Smooth muscle cell (in vitro differentiated cells): ENCODE measurements around the gene VWA2. TPM values are rescaled to one million over a fixed set of nuclear protein-coding genes. Genes with fewer than 3 reads are reported as not detected.
A peak's percentile ranks its signal among the peaks of the same experiment; 100 is the strongest.

ENCODE experiments used
- DNase-seq: peaks from one replicate; lab custom pipeline; 2025; ENCODE audit not compliant: unreplicated experiment; lab: John Stamatoyannopoulos, UW
- H2AFZ ChIP-seq: fragments of 200-600 bp; sonication (generic); 2 replicates; pipeline ENCODE4 v1.6.0; 2016; ENCODE audit warnings: antibody characterized with exemption, low read depth, mild to moderate bottlenecking
- H3F3A ChIP-seq: fragments of 200-600 bp; sonication (generic); 2 replicates; pipeline ENCODE4 v1.6.0; 2017; ENCODE audit warnings: antibody characterized with exemption, low read depth
- H3K27ac ChIP-seq: fragments of 200-600 bp; sonication (generic); 2 replicates; pipeline ENCODE4 v1.5.1; 2016; ENCODE audit warnings: low read depth, mild to moderate bottlenecking
- H3K27me3 ChIP-seq: fragments of 200-600 bp; sonication (generic); 2 replicates; pipeline ENCODE4 v1.6.1; 2016; ENCODE audit warnings: low read depth, mild to moderate bottlenecking
- H3K36me3 ChIP-seq: fragments of 200-600 bp; sonication (generic); 2 replicates; pipeline ENCODE4 v1.5.1; 2016; ENCODE audit warnings: low read depth
- H3K4me1 ChIP-seq: fragments of 200-600 bp; sonication (generic); 2 replicates; pipeline ENCODE4 v1.5.1; 2016; ENCODE audit warnings: low read depth
- H3K4me2 ChIP-seq: fragments of 200-600 bp; sonication (generic); 2 replicates; pipeline ENCODE4 v1.6.0; 2016; ENCODE audit warnings: mild to moderate bottlenecking
- H3K4me3 ChIP-seq: fragments of 200-600 bp; sonication (generic); 2 replicates; pipeline ENCODE4 v1.5.1; 2016; ENCODE audit warnings: mild to moderate bottlenecking
- H3K79me2 ChIP-seq: fragments of 200-600 bp; sonication (generic); 2 replicates; pipeline ENCODE4 v1.6.0; 2016; ENCODE audit warnings: low read depth, mild to moderate bottlenecking
- H3K9ac ChIP-seq: fragments of 200-600 bp; sonication (generic); 2 replicates; pipeline ENCODE4 v1.6.0; 2016; ENCODE audit warnings: low read depth
- H3K9me3 ChIP-seq: fragments of 200-600 bp; sonication (generic); replicated peaks from 2 replicates; pipeline ENCODE4 v1.5.1; 2016; ENCODE audit warnings: low read depth
- H4K20me1 ChIP-seq: fragments of 200-600 bp; sonication (generic); 2 replicates; pipeline ENCODE4 v1.6.0; 2016; ENCODE audit warnings: low read depth
- WGBS: methylation state at CpG from one replicate; pipeline ENCODE4 v1.1.7; 2016; ENCODE audit warnings: low lambda C conversion rate; 5-methylcytosine and 5-hydroxymethylcytosine counted together
- polyA plus RNA-seq: library from polyadenylated mRNA; unstranded; fragments of >200 nt; fragmentation: Nextera tagmentation; extraction: Ambion mirVana; gene quantifications from 2 replicates; pipeline ENCODE4 v1.2.1, GENCODE V29; 2016
- total RNA-seq: library from RNA; depleted of rRNA; stranded (reverse); fragments of >200 nt; gene quantifications from 2 replicates; pipeline ENCODE4 v1.2.3, GENCODE V29; 2014
- TF ChIP-seq, protein P1 (sequence below): fragments of 200-600 bp; sonication (generic); IDR thresholded peaks from 2 replicates; pipeline ENCODE4 v1.5.1; 2017; ENCODE audit warnings: borderline replicate concordance, mild to moderate bottlenecking, antibody characterized with exemption; ENCODE audit not compliant: insufficient read depth, poor library complexity, severe bottlenecking

VWA2 gene
- total and polyA plus RNA-seq, 2 experiments from 2014 or later: 0.06 to 0.36 TPM

DNA sequence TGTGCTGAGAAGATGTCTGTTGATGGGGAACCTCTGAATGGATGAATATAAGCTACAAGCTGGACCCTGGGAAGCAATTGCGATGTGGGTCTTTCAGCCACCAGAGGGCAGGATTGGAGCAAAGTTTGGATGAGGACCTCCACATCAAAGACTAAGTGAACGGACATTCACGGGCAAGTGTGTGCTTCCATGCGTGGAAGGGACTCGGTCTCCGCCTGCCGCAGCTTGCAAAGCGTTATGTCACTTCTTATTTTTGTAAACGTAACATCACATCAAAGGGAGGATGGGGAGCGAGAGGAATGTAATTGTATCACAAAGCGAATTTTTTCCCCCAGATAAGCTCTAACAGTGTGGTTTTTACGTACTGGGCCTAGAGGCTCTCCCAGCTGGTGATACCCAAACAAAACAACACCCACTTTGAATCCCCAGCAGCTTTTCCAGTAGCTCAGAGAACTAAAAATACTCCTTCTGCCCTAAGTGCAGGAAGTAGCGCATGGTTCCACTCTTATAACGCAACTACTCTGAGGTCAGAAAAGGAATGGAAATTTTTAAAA, 65.0 kb downstream of the VWA2 start:
- Histone ChIP-seq H3K27ac (peak overlapping the region; percentile 9), H3K36me3 (peaks cover 4% of the 10 kb centered on the region), H3K79me2 (no peaks in the 10 kb centered on the region), H3K4me3 (peak overlapping the region; percentile 35), H3K4me2 (peak overlapping the region; percentile 62), H3K27me3 (no peaks in the 10 kb centered on the region), H3K4me1 (no peaks in the 10 kb centered on the region), H3K9ac (no peak overlapping the region), H3F3A (no peaks in the 10 kb centered on the region), H2AFZ (no peak overlapping the region), H3K9me3 (no peaks in the 10 kb centered on the region), H4K20me1 (no peaks in the 10 kb centered on the region)
- 12% methylated on average over 14 of the region's 14 CpGs for WGBS
- DNase-seq: peak; percentile 41
- TF ChIP-seq, protein P1, sequence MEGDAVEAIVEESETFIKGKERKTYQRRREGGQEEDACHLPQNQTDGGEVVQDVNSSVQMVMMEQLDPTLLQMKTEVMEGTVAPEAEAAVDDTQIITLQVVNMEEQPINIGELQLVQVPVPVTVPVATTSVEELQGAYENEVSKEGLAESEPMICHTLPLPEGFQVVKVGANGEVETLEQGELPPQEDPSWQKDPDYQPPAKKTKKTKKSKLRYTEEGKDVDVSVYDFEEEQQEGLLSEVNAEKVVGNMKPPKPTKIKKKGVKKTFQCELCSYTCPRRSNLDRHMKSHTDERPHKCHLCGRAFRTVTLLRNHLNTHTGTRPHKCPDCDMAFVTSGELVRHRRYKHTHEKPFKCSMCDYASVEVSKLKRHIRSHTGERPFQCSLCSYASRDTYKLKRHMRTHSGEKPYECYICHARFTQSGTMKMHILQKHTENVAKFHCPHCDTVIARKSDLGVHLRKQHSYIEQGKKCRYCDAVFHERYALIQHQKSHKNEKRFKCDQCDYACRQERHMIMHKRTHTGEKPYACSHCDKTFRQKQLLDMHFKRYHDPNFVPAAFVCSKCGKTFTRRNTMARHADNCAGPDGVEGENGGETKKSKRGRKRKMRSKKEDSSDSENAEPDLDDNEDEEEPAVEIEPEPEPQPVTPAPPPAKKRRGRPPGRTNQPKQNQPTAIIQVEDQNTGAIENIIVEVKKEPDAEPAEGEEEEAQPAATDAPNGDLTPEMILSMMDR: peak; percentile 84

DNA sequence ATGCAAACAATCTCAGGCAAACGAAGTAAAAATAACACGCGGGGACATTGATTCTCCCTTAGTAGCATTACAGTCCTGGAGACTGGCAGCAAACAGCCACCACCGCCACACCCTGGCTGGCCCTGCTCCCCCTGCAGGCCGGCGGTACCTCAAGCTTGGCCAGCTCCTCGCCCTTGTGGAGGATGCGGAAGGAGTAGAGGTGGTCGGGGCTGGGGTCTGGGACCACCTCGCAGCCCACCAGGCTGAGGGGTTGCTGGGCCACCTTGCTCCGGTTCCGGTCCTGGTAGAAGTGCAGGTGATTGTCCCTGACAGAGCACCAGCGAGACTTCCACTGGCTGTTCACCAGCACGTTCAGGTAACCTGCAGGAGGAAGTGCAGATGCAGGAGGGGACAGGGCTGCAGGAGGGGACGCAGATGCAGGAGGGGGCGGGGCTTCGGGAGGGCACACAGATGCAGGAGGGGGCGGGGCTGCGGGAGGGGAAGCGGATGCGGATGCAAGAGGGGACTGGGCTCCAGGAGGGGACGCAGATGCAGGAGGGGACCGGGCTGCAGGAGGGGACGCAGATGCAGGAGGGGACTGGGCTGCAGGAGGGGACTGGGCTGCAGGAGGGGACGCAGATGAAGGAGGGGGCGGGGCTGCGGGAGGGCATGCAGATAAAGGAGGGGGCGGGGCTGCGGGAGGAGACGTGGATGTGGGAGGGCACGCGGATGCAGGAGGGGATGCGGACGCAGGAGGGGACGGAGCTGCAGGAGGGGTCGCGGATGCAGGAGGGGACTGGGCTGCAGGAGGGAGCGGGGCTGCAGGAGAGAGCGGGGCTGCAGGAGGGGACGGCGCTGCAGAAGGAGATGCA, 65.7 kb downstream of the VWA2 start:
- 17% methylated on average over 26 of the region's 41 CpGs for WGBS
- H3K4me1 ChIP-seq: no peaks in the 10 kb centered on the region
- no peak overlapping the region for H3K9ac ChIP-seq
- no peaks in the 10 kb centered on the region for H3K79me2 ChIP-seq
- H3K9me3 ChIP-seq: no peaks in the 10 kb centered on the region
- no peak overlapping the region for H2AFZ ChIP-seq
- no peaks in the 10 kb centered on the region for H3K27me3 ChIP-seq
- no peaks in the 10 kb centered on the region for H4K20me1 ChIP-seq
- TF ChIP-seq, protein P1: peak; percentile 51
- H3F3A ChIP-seq: no peaks in the 10 kb centered on the region
- no peaks in the 10 kb centered on the region for H3K36me3 ChIP-seq
- H3K27ac ChIP-seq: peak overlapping the region; percentile 9
- peak overlapping the region; percentile 62 for H3K4me2 ChIP-seq
- DNase-seq: no peak
- H3K4me3 ChIP-seq: peak overlapping the region; percentile 35

DNA sequence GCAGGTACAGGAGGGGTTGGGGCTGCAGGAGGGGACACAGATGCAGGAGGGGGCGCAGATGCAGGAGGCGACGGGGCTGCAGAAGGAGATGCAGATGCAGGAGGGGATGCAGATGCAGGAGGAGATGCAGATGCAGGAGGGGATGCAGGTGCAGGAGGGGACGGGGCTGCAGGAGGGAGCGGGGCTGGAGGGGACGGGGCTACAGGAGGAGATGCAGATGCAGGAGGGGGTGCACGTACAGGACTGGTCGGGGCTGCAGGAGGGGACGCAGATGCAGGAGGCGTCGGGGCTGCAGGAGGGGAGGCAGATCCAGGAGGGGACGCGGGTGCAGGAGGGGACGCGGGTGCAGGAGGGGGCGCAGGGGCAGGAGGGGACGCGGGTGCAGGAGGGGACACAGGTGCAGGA, 66.5 kb downstream of the VWA2 start:
- Histone ChIP-seq H2AFZ (no peak overlapping the region), H3K4me3 (no peak overlapping the region)
- WGBS: 100% methylated on average over 1 of the region's 18 CpGs

More for the DNA sequence above, 66.5 kb downstream of the VWA2 start:
- H3K4me1 ChIP-seq: no peaks in the 10 kb centered on the region
- no peak overlapping the region for H3K4me2 ChIP-seq
- H3K79me2 ChIP-seq: no peaks in the 10 kb centered on the region
- no peaks in the 10 kb centered on the region for H3K36me3 ChIP-seq
- H3K9ac ChIP-seq: no peak overlapping the region
- H3F3A ChIP-seq: no peaks in the 10 kb centered on the region
- H3K9me3 ChIP-seq: no peaks in the 10 kb centered on the region
- DNase-seq: no peak
- H4K20me1 ChIP-seq: no peaks in the 10 kb centered on the region
- H3K27me3 ChIP-seq: no peaks in the 10 kb centered on the region
- TF ChIP-seq, protein P1: no peak
- no peak overlapping the region for H3K27ac ChIP-seq
